ENCODE data around the gene KLKB1.

Gene KLKB1

GRCh38 chr4:186191200-186192065 lies 35.9 kb upstream of the KLKB1 start, which contains the start of gene CYP4V2:
CYP4V2 (plus strand) TSS chr4:186191567; CDS start chr4:186191824, 257 bp downstream.
- ATAC-seq, result peak; percentile 86
- TF ChIP-seq RARB (CRISPR knock-in tag; IDR thresholded peaks at IDR 0.05), result no peak
- TF ChIP-seq ZNF565 (CRISPR knock-in tag; conservative IDR thresholded peaks at IDR 0.05; ENCODE audit: low read depth), result no peak
- no peak for TF ChIP-seq PATZ1 (CRISPR knock-in tag; IDR thresholded peaks at IDR 0.05; ENCODE audit: borderline replicate concordance)
- peak; percentile 74; the same call in 1 of the 2 replicates for TF ChIP-seq ESRRG (CRISPR knock-in tag; IDR thresholded peaks at IDR 0.05)
- TF ChIP-seq, protein P1, sequence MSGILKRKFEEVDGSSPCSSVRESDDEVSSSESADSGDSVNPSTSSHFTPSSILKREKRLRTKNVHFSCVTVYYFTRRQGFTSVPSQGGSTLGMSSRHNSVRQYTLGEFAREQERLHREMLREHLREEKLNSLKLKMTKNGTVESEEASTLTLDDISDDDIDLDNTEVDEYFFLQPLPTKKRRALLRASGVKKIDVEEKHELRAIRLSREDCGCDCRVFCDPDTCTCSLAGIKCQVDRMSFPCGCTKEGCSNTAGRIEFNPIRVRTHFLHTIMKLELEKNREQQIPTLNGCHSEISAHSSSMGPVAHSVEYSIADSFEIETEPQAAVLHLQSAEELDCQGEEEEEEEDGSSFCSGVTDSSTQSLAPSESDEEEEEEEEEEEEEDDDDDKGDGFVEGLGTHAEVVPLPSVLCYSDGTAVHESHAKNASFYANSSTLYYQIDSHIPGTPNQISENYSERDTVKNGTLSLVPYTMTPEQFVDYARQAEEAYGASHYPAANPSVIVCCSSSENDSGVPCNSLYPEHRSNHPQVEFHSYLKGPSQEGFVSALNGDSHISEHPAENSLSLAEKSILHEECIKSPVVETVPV (CRISPR knock-in tag; IDR thresholded peaks at IDR 0.05), result no peak
- TF ChIP-seq ZNF8 (CRISPR knock-in tag; IDR thresholded peaks at IDR 0.05), result no peak
- no peak for TF ChIP-seq ZC3H10 (CRISPR knock-in tag; IDR thresholded peaks at IDR 0.05)
- TF ChIP-seq SNAI2 (CRISPR knock-in tag; IDR thresholded peaks at IDR 0.05), result no peak
- no peak for TF ChIP-seq TOX (CRISPR knock-in tag; IDR thresholded peaks at IDR 0.05; ENCODE audit: borderline replicate concordance)
- TF ChIP-seq CREB5 (CRISPR knock-in tag; IDR thresholded peaks at IDR 0.05; ENCODE audit: low read depth), result no peak
- TF ChIP-seq, protein P2, sequence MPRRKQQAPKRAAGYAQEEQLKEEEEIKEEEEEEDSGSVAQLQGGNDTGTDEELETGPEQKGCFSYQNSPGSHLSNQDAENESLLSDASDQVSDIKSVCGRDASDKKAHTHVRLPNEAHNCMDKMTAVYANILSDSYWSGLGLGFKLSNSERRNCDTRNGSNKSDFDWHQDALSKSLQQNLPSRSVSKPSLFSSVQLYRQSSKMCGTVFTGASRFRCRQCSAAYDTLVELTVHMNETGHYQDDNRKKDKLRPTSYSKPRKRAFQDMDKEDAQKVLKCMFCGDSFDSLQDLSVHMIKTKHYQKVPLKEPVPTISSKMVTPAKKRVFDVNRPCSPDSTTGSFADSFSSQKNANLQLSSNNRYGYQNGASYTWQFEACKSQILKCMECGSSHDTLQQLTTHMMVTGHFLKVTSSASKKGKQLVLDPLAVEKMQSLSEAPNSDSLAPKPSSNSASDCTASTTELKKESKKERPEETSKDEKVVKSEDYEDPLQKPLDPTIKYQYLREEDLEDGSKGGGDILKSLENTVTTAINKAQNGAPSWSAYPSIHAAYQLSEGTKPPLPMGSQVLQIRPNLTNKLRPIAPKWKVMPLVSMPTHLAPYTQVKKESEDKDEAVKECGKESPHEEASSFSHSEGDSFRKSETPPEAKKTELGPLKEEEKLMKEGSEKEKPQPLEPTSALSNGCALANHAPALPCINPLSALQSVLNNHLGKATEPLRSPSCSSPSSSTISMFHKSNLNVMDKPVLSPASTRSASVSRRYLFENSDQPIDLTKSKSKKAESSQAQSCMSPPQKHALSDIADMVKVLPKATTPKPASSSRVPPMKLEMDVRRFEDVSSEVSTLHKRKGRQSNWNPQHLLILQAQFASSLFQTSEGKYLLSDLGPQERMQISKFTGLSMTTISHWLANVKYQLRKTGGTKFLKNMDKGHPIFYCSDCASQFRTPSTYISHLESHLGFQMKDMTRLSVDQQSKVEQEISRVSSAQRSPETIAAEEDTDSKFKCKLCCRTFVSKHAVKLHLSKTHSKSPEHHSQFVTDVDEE (CRISPR knock-in tag; IDR thresholded peaks at IDR 0.05), result no peak
- TF ChIP-seq ARNTL (CRISPR knock-in tag; IDR thresholded peaks at IDR 0.05; ENCODE audit: borderline replicate concordance, low read depth), result no peak
- no peak for TF ChIP-seq PPARA (CRISPR knock-in tag; IDR thresholded peaks at IDR 0.05; ENCODE audit: borderline replicate concordance)
- TF ChIP-seq ISL1 (CRISPR knock-in tag; IDR thresholded peaks at IDR 0.05), result no peak
- TF ChIP-seq TCF4 (CRISPR knock-in tag; IDR thresholded peaks at IDR 0.05; ENCODE audit: borderline replicate concordance), result no peak
- TF ChIP-seq OSR1 (CRISPR knock-in tag; IDR thresholded peaks at IDR 0.05), result no peak
- TF ChIP-seq, protein P3, sequence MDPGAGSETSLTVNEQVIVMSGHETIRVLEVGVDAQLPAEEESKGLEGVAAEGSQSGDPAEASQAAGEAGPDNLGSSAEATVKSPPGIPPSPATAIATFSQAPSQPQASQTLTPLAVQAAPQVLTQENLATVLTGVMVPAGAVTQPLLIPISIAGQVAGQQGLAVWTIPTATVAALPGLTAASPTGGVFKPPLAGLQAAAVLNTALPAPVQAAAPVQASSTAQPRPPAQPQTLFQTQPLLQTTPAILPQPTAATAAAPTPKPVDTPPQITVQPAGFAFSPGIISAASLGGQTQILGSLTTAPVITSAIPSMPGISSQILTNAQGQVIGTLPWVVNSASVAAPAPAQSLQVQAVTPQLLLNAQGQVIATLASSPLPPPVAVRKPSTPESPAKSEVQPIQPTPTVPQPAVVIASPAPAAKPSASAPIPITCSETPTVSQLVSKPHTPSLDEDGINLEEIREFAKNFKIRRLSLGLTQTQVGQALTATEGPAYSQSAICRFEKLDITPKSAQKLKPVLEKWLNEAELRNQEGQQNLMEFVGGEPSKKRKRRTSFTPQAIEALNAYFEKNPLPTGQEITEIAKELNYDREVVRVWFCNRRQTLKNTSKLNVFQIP (CRISPR knock-in tag; IDR thresholded peaks at IDR 0.05; ENCODE audit: borderline replicate concordance, low read depth), result 0 out of 2 replicates have a peak, but pooled peaks have one; percentile 55
- 0 out of 2 replicates have a peak, but pooled peaks have one; percentile 4 for TF ChIP-seq ZNF70 (CRISPR knock-in tag; IDR thresholded peaks at IDR 0.05)
- TF ChIP-seq GLIS3 (CRISPR knock-in tag; IDR thresholded peaks at IDR 0.05), result peak; percentile 25; the same call in 1 of the 2 replicates
- TF ChIP-seq CSDC2 (CRISPR knock-in tag; IDR thresholded peaks at IDR 0.05), result no peak

GRCh38 chr4:186192066-186192612 lies 35.2 kb upstream of the KLKB1 start:
- TF ChIP-seq PPARA (CRISPR knock-in tag; IDR thresholded peaks at IDR 0.05; ENCODE audit: borderline replicate concordance), result no peak
- TF ChIP-seq ZFP3 (CRISPR knock-in tag; IDR thresholded peaks at IDR 0.05), result peak; percentile 38; the same call in 1 of the 2 replicates
- ATAC-seq, result peak; percentile 58
